NCI-H187 treated with DMSO at 0.1 percent for 48 hours (cell line): ENCODE data around the gene RBSN.
A peak's percentile ranks its signal among the peaks of the same experiment; 100 is the strongest.

Source experiments
- DNase-seq: peaks from one replicate; lab custom pipeline; 2025; lab: John Stamatoyannopoulos, UW

RBSN gene

DNA sequence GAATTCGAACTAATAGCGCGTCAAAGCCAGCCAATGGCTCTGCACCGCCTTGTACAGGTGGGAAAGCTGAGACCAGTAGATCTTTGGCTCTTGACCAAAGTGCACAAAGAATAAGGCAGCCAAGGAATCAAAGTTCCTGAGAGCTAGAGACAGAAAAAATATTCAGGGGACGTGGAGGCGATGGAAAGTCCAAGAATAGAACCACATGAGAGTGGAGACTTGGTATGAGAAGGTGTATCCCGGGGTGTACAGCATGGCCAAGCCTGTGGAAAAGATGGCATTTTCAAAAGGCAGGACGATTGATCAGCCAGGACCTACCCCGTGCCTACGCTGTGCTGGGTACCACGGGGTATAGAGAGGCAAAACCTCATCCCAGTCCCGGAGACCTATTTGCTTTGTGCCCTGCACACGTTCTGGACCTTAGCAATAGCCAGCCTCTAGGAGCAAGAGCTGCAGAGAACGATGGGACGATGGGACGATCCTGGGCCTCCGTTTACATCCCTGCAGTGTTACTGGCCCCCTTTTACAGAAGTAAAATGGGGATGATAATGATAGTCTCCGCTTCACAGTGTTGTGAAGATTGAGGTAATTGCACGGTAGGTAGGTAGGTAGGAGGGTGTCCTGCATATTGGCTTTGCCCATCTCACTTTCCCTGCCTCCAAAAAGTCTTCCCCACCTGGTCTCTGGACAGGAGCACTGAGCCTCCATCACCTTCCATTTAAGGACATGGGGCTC is 583 bp upstream of the RBSN start:
- DNase-seq = no peak

DNA sequence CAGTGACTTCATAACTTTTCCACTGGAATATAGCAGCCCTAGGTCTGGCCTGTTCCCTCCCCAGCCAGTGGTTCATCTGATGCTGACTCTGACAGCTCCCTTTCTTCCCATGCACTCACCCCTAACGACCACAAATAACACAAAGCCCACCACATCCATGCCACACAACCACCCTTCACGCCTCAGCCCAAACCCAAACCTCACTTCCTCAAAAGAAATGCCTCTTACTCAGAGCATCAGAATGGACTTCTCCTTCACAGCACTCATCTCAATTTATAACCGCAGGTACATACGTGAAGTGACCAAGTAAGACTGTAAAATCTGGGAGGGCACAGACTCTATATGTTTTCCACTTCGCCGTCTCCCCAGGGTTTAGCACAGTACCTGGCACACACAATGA is 1.1 kb downstream of the RBSN start:
- no peak for DNase-seq

DNA sequence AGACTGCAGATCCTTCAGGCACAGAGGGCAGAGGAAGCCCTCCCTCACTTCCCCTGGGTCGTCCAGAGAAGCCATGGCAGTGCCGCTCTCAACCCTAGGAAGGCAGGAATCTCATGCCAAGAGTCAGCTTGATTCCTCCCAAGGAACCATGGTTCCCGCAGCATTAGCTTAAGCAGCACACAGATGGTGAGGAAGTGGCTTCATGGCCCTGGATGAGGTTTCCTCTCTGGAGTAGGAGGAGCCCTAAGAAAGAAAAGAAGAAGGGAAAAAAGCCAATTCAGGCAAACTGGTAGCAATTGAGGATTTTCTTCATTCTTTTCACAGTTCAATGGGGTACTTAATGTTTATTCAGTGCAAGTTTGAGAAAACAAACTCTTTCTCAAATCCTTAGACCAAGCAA is 2.9 kb downstream of the RBSN start:
- DNase-seq = no peak

DNA sequence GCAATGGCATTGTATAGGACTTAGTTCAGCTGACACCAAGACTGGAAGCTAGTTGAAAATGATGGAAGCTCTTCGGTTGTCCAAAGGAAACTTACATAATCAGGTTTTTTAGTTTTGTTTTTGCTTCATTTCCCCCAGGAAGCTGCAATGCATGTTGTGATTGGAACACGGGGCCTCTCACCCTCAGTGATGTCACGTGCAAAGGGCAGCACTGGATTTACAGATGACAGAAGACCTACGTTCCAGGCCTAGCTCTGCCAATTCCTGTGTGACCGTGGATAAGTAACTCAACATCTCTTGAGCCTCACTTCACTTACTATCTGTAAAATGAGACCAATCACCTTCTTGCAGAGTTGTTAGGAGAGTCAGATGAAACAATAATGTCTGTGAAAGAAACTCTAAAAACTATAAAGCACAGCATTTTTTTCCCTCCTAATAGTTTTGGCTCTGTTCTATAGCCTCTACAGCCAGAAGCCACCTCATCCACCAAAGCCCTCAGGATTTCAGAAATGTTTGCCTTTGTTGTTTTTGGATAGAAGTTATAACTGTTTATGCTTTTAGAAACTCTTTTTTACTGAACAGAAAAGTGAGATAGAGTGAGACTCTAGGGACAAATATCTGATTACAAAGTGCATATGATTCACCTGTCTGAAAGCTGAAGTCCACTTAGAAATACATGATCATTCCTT is 4.6 kb downstream of the RBSN start:
- DNase-seq = no peak

DNA sequence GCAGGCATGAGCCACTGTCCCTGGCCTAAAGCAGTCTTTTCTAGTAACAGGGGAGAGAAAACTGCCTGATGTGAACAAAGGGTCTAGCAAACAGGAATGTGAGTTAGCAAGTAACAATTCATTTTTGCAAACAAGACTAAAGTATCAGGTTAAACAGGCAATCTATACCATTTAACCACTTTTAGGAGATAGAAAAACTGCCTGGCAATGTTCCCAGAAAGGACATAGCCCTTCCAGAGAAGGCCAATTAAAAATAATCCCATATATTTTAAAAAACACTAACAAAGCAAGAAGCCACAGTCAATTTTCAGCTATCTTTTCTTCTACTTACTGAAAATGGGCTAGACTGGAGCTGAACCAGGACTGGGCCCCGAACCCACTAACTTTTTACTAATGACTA is 6.3 kb downstream of the RBSN start:
- no peak for DNase-seq

DNA sequence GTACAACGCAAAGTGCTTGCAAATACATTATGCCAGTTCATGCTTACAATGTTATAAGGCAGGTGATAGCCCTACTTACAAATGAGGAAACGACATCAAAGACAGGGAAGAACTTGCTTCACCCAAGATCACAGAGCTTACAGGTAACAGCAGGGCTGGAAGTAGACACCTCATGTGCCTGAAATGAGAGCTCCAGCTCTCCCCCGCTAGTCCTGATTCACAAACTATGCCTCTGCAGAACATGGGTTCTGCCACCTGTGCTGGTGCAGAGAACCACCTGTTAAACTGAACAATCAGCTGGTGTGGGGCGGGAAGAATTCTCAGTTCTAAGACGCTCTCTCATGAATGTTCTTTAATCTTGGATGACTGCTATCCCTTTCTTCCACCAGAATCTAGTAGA is 7.4 kb downstream of the RBSN start:
- no peak for DNase-seq

DNA sequence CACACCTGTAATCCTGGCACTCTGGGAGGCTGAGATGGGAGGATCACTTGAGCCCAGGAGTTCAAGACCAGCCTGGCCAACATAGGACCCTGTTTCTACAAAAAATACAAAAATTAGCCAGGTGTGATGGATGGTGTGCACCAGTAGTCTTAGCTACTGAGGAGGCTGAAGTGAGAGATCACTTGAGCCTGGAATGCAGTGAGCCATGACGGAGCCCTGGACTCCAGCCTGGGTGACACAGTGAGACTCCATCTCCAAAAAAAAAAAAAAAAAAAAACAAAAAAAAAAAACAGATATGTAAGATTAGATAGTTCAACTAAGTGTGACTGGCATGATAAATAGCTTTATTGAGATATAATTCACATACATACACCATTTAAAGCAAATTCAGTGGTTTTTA is 9.7 kb downstream of the RBSN start:
- DNase-seq = no peak

DNA sequence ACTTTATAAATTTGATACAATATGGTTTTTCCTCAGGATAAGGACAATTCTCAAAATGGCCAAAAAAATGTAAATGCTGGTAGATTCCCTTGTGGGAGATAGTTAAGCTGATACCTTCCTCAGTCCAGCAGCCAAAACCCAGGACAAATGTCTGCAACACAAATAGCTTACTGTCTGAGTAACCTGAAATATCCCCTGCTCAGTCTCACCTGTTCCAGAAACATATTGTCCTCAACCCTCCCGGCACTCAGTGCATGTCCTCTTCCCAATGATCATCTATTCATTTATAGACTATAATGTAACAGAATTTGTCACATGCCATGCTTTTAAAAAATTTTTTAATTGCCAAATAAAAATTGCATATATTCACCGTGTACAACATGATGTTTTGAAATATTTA is 12.2 kb downstream of the RBSN start:
- DNase-seq = no peak

DNA sequence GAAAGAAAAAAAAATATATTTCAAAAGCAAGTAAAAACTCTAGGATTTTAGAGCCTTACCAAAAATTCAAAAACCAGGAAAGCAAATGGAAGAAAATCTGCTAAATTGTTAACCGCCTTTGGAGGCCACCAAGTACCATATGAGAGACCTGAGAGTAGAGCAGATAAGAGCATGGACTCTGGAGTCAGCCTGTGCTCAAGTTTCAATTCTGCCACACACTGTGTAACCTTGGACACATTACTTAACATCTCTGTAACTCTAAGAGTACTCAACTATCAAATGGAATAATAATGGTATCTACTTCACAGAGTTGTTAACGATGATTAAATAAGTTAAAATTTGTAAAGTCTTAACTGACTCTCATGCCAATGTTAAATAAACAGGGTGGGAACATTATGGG is 12.7 kb downstream of the RBSN start:
- no peak for DNase-seq

DNA sequence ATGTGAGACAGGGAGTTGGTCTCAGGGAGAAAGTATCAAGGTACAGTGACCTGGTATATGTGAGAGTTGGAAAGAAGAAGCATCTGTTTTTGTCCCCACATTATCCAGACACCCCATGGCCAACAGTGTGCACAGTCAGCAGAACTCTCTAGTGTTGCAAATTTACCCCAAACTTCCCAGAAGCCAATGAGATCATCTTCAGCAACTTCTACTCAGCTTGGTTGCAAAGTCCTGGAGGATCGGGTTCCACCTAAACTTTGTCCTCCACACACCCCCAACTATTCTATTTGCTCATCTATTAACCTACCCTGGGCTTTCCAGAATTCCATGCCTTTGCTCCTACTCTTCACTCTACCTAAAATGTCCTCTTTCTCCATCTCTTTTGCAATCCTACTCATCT is 15.7 kb downstream of the RBSN start:
- no peak for DNase-seq

DNA sequence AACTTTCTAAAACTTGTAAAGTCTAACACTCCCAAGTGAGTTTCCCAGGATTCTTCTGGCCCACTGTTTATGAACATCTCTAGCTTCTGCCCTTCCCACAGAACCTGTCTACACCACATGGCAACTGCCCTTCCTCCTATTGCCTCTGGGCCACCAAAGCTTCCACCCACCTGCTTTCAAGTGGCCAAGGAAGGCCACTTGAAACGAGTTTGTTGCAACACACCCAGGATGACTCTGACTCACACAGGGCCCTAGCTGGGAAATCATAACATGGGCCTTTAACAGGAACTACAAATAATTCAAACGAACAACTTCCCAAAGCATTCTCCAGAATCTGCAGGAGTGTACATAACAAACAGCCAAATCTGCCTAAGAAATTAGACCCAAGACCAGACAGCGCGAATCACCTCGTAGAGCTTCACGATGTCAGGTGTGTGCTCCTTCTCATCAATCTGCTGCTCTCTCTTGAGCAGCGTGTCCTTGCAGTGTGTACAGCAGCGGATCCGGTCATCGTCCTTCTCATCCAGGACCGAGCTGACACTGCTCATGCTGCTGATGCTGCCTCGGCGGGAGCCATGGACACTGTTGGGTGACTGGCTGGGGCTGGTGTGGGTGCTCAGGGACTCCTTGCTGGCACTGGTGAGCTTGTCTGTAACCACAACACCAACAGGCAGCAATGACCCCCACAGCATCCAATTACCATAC is 16.8 kb downstream of the RBSN start:
- no peak for DNase-seq

DNA sequence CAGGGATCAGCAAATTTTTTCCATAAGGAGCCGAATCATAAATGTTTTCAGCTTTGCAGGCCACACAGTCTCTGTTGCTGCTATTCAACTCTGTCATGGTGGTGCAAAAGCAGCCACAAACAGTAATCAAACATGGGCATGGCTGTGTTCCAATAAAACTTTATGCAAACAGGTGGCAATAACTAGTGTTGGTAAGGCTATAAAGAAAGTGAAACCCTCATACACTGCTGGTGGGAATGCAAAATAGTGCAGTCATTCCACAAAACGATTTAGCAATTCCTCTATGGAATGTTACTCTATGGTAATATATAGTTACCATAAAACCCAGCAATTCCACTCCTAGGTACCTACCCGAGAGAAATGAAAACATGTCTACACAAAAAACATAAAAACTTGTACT is 19.9 kb downstream of the RBSN start:
- no peak for DNase-seq

DNA sequence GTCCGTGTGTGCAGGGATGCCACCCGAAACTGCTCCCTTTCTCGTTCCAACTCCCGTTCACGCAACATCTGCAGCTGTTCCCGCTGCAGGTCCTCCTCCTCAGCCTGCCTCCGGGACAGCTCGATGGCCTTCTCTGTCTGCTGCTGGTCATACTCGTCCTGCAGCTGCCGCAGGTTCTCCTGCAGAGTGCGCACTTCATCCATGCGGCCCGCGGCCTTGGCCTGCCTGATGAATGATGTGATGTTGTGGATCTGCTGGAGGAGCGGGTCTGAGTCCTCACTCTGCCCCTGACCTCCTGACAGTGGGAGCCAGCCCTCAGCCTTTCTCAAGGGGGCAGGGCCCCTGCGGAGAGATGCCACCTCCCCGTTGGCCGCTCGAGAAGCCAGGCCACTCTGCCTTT is 24.4 kb downstream of the RBSN start:
- no peak for DNase-seq

DNA sequence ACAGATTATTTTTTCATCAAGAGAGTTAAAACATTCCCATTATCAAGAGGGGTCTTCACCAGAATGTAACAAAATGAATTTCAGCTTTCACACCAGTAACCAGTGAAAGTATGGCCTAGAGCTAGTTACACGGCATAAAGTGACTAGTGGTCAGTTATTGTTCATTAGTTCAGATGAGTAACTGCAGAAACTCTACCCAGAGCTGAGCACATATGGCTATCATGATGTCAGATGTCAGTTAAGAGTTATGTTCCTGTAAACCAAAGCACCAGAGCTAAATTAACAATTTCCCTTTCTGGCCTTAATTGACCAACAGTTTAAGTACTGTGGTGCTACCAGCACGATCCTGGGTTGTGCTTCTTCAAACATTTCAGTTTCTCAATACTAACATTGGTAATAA is 27.2 kb downstream of the RBSN start:
- DNase-seq = no peak

DNA sequence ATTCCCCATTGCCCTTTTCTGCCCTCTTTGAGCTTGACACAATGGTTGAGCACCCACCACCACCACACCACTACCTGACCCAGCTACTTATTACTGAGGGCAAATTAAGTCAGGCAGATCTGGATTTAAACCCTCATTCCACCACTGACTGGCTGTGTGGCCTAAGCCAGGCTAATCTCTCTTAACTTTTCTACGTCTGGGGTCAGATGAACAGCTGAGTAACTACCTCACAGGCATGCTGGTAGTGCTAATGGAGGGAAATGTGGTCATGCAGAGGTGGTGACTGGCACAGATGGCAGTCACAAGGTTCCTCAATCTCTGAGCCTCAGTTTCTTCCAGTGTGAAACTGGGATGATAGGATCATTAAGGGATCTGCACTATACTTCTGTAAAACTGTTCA is 29.5 kb downstream of the RBSN start:
- no peak for DNase-seq

DNA sequence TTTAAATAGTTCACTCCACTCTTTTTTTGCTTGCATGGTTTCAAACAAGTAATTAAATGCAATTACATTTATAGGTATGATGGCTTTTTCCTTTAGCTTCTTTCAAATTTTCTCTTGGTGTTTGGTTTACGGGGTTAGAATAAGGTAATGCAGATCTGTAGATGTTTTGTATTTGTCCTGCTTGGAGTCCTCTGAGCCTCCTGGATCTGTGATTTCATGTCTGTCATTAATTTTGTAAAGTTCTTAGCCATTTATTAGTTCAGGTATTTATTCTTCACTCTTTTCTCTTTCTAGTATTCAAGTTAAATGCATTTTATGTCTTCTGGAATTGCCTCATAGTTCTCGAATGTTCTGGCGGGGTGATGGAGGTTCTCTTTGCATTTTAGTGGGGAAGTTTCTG is 32.5 kb downstream of the RBSN start:
- no peak for DNase-seq

DNA sequence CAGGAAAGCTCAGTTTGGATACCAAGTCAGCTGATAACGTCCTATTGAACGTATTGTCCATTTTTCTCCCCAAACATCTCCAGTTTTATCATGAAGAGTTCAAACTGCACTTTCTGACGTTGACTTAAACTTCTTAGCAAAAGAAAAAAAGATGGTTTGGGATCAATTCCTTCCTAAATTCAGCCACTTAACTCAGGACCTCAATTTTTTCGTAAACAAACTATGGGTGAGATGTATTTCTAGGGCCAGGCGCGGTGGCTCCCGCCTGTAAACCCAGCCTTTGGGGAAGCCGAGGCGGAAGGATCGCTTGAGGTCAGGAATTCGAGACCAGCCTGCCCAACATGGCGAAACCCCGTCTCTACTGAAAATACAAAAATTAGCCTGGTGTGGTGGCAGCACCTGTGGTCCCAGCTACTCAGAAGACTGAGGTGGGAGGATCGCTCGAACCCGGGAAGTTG is 33.4 kb downstream of the RBSN start:
- no peak for DNase-seq

DNA sequence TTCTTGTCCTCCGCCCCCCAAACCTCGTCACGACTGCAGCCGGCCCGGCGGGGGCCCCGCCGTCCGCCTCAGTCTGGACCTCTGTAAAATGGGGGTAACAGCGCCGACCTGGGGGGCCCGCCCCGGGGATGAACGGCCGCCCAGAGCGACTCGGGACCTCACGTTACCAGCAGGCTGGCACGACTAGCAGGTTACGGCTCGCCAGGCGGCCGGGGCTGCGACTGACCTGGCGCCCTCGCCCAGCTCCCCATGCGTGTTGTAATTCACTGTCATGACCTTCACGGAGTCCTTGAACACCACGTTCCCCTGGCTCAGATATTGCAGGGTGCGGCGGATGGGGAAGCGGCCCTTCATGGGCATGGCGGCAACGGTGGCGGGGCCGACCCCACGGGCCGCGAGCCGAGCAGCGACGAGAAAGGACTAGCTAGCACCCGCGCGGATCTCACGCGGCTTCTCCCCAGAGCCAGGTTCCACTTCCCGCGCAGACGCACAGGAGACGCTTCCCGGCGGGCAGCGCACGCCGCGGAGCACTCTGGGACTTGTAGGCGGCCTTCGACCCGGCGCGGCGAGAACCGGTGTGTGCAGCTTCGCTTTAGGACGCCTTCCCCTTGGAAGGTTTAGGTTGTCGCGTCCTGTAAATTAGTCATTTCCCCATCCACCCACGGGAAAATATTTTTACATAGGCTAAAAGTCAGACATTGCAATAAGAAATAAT is 34.0 kb downstream of the RBSN start, which contains the start of gene MRPS25:
Gene MRPS25, minus strand, starts transcription at position 481 of the 715 bp plus-strand sequence. Its CDS starts 121 bp downstream, at position 360.
- peak; percentile 31 for DNase-seq

DNA sequence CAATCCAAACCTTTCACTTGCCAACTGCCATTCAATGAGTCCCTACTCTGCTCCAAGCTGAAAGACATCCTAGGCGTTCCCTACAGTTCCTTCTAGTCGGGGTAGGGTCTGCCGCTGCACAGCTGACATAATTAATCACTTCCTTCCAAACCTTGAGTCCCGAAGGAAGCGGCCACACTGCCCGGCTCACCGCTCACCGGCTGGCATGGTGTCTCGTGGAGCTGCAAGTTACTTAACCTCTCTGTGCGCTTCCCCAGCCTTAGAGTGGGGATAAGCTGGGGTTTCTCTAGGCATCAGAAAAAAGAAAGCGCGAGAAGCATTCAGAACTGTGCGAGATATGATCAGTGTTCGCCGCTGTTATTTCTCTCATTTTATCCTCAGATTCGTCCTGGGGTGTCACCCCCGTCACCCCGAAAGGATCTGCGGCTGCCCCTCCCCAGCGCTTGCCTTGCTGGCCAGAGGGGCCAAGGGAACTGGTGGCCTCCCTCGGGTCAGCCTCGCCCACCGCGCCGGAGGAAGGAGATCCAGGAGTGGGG is 34.6 kb downstream of the RBSN start:
- no peak for DNase-seq

DNA sequence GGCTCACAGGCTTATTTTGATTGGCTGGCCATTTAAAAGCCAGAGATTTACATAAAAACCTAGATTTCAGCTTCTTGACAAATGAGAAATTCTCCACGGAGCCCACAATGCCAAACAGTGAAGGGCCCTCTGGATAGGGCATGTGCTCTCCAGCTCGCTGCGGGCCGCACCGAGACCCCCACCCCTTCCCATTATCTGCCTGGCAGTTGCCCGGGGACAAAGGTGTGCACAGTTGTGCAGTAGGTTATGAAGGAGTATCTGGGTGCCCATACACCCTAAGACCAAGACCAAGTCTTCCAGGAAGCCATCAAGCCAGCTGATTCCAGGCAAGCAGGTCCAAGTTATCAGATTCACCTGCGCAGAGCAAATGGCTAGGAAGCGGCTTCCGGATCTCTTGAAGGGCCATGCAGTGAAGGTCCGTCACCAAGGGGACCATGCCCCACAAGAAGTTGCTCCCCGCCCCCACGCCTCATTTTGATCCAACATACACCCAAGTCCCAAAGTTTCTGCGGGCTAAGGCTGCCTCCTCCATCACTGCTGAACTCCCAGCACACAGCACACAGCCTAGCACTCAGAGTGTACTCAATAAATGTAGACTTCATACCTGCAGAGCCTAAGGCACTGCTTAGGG is 35.2 kb downstream of the RBSN start:
- DNase-seq = no peak

DNA sequence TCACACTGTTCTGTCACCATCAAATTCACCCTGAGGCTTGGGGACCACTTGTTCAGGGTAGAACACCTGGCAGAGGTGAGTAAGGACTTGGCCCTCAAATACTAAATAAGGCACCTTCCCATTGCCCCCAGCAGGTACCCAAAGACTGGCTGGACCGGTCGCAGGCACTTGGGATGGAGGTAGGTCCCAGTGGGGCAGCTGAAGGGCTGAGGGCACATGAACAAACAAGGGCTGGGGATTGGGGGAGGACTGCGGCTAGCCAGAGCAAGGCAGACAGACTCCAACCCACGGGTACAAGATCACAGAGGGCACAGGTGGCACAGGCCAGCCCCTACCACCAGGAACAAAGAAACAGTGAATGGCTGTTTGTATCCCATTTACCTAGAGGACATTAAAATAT is 35.7 kb downstream of the RBSN start:
- DNase-seq = no peak

DNA sequence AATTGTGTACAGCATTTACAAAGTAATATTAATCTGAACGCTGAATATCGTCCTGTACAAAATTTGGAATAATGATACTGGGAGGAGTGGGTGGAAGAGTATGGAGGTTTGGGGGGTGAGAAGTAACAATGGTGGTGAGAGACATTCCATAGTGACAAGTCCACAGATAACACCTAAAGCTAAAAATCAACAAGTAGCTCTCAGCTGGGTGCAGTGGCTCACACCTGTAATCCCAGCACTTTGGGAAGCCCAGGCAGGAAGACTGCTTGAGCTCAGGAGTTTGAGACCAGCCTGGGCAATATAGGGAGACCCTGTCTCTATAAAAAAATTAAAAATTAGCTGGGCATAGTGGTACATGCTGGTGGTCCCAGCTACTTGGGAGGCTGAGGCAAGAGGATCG is 38.9 kb downstream of the RBSN start:
- DNase-seq = no peak
